H1 (cell line): ENCODE data around the gene ADAM23. TPM values are rescaled to one million over a fixed set of nuclear protein-coding genes. Genes with fewer than 3 reads are reported as not detected.

Experiments
- CTCF ChIA-PET: fragments of 300-600 bp; sonication (Branson Sonifier 250); formaldehyde crosslinking; loops from one replicate; lab custom pipeline; 2021; ENCODE audit not compliant: partially characterized antibody; lab: Charles Lee
- POLR2A ChIA-PET: fragments of 300-600 bp; sonication (Branson Sonifier 250); formaldehyde crosslinking; loops from one replicate; lab custom pipeline; 2021; ENCODE audit warnings: inconsistent platforms; ENCODE audit not compliant: partially characterized antibody; lab: Charles Lee
- DNase-seq, 2 experiments: peaks; one replicate each; pipeline versions ENCODE4 v3.0.0 to v3.0.0-alpha.2; 2010 to 2022; ENCODE audit warnings: low spot score in 2 of 2, low read depth in 1 of 2, mixed read lengths in 1 of 2
- FAIRE-seq: peaks from 2 replicates; lab custom pipeline; 2011; peaks lifted over from hg19 to GRCh38; lab: Jason Lieb, UNC
- H2AFZ ChIP-seq: 2 replicates; pipeline ENCODE4 v1.8.1; 2012; ENCODE audit warnings: low read length, inconsistent platforms
- H2AK5ac ChIP-seq: 2 replicates; pipeline ENCODE4 v1.6.1; 2013; ENCODE audit warnings: low read depth, low read length
- H2BK120ac ChIP-seq: replicated peaks from 2 replicates; pipeline ENCODE3; 2013; ENCODE audit warnings: low read depth, low read length, inconsistent platforms
- H2BK12ac ChIP-seq: 2 replicates; pipeline ENCODE4 v1.6.1; 2013; ENCODE audit warnings: low read depth, low read length
- H2BK15ac ChIP-seq: 2 replicates; pipeline ENCODE4 v1.6.1; 2013; ENCODE audit warnings: low read length
- H2BK20ac ChIP-seq: 2 replicates; pipeline ENCODE4 v1.6.1; 2013; ENCODE audit warnings: low read length
- H2BK5ac ChIP-seq: 2 replicates; pipeline ENCODE4 v1.6.1; 2013; ENCODE audit warnings: low read depth, low read length
- H3K14ac ChIP-seq: 2 replicates; pipeline ENCODE4 v1.6.1; 2013; ENCODE audit warnings: inconsistent platforms; ENCODE audit not compliant: insufficient read length
- H3K18ac ChIP-seq: 2 replicates; pipeline ENCODE4 v1.6.1; 2013; ENCODE audit warnings: low read length; ENCODE audit errors: extremely low read depth
- H3K23ac ChIP-seq: 2 replicates; pipeline ENCODE4 v1.6.1; 2013; ENCODE audit warnings: inconsistent platforms; ENCODE audit not compliant: insufficient read length
- H3K23me2 ChIP-seq: 2 replicates; pipeline ENCODE4 v1.6.1; 2013; ENCODE audit warnings: low read depth, low read length
- H3K27ac ChIP-seq: 2 replicates; pipeline ENCODE4 v1.6.1; 2011; ENCODE audit warnings: low read depth, low read length, inconsistent platforms
- H3K27me3 ChIP-seq, 4 experiments: replicated peaks in 1 of 4; 1 replicate in 1 of 4; 2 replicates in 3 of 4; pipeline versions ENCODE4 v1.6.1 to v1.8.1; 2011 to 2013; ENCODE audit warnings: low read length in 3 of 4, mild to moderate bottlenecking in 3 of 4, inconsistent platforms in 2 of 4, mixed read lengths in 2 of 4, moderate library complexity in 1 of 4; ENCODE audit not compliant: control insufficient read depth in 3 of 4, insufficient read depth in 3 of 4; ENCODE audit errors: extremely low read depth in 1 of 4
- H3K36me3 ChIP-seq, 4 experiments: 2 replicates each; pipeline versions ENCODE4 v1.6.1 to v1.8.1; 2011 to 2013; ENCODE audit warnings: mild to moderate bottlenecking in 4 of 4, low read length in 3 of 4, moderate library complexity in 2 of 4, control low read depth in 1 of 4, inconsistent platforms in 1 of 4; ENCODE audit not compliant: insufficient read depth in 4 of 4, control insufficient read depth in 2 of 4
- H3K4ac ChIP-seq: replicated peaks from 2 replicates; pipeline ENCODE3; 2013; ENCODE audit warnings: low read length, low read depth, mixed read lengths, inconsistent platforms; ENCODE audit not compliant: insufficient read length
- H3K4me1 ChIP-seq, 4 experiments: replicated peaks in 1 of 4; 1 replicate in 1 of 4; 2 replicates in 3 of 4; pipeline versions ENCODE4 v1.6.1 to v1.8.1; 2011 to 2013; ENCODE audit warnings: low read length in 3 of 4, inconsistent platforms in 2 of 4, mixed read lengths in 1 of 4; ENCODE audit not compliant: insufficient read depth in 4 of 4, control insufficient read depth in 3 of 4
- H3K4me2 ChIP-seq, 2 experiments: 2 replicates each; pipeline versions ENCODE4 v1.6.1 to v1.8.1; 2011 to 2013; ENCODE audit warnings: low read depth in 2 of 2, low read length in 2 of 2, control low read depth in 1 of 2, inconsistent platforms in 1 of 2, mild to moderate bottlenecking in 1 of 2; ENCODE audit not compliant: insufficient read depth in 1 of 2
- H3K4me3 ChIP-seq, 4 experiments: fragments of 200-600, 300-600 bp in 1 of 4; sonication (generic), shearing (Covaris generic), sonication (Bioruptor Twin) in 1 of 4; 2 replicates each; pipeline versions ENCODE4 v1.5.1 to v1.8.1; 2011 to 2016; ENCODE audit warnings: low read length in 4 of 4, low read depth in 3 of 4, control low read depth in 2 of 4, inconsistent platforms in 2 of 4, mild to moderate bottlenecking in 2 of 4, mixed read lengths in 1 of 4, moderate library complexity in 1 of 4; ENCODE audit not compliant: insufficient read depth in 2 of 4; ENCODE audit errors: extremely low read depth in 1 of 4
- H3K56ac ChIP-seq: replicated peaks from 2 replicates; pipeline ENCODE3; 2013; ENCODE audit warnings: low read depth, mild to moderate bottlenecking, mixed read lengths, low read length, inconsistent platforms; ENCODE audit not compliant: insufficient read length
- H3K79me1 ChIP-seq: 2 replicates; pipeline ENCODE4 v1.6.1; 2013; ENCODE audit warnings: low read depth, low read length, control low read depth
- H3K79me2 ChIP-seq, 2 experiments: 2 replicates each; pipeline versions ENCODE4 v1.6.1 to v1.8.1; 2012 to 2013; ENCODE audit warnings: low read length in 2 of 2, mild to moderate bottlenecking in 2 of 2, inconsistent platforms in 1 of 2; ENCODE audit not compliant: insufficient read depth in 2 of 2, control insufficient read depth in 1 of 2
- H3K9ac ChIP-seq, 4 experiments: replicated peaks in 1 of 4; 1 replicate in 1 of 4; 2 replicates in 3 of 4; pipeline versions ENCODE4 v1.6.1 to v1.8.1; 2011 to 2013; ENCODE audit warnings: low read depth in 3 of 4, low read length in 3 of 4, control low read depth in 2 of 4, mild to moderate bottlenecking in 2 of 4, moderate library complexity in 2 of 4, inconsistent platforms in 1 of 4; ENCODE audit errors: extremely low read depth in 1 of 4
- H3K9me3 ChIP-seq, 2 experiments: 2 replicates each; pipeline versions ENCODE4 v1.6.1 to v1.8.1; 2012 to 2013; ENCODE audit warnings: mild to moderate bottlenecking in 2 of 2, moderate library complexity in 2 of 2, control low read depth in 1 of 2, inconsistent platforms in 1 of 2, low read depth in 1 of 2, low read length in 1 of 2, mixed read lengths in 1 of 2; ENCODE audit not compliant: insufficient read depth in 2 of 2
- H4K20me1 ChIP-seq, 2 experiments: replicated peaks in 1 of 2; 2 replicates each; pipeline versions ENCODE3 to v1.8.1; 2011 to 2013; ENCODE audit warnings: inconsistent platforms in 2 of 2, low read length in 2 of 2, mild to moderate bottlenecking in 1 of 2; ENCODE audit not compliant: insufficient read depth in 2 of 2, control insufficient read depth in 1 of 2
- H4K5ac ChIP-seq: 2 replicates; pipeline ENCODE4 v1.6.1; 2013; ENCODE audit warnings: low read length, low read depth, mixed read lengths, inconsistent platforms; ENCODE audit not compliant: insufficient read length
- H4K8ac ChIP-seq: 2 replicates; pipeline ENCODE4 v1.8.0; 2013; ENCODE audit warnings: mild to moderate bottlenecking, moderate library complexity, low read length, inconsistent platforms; ENCODE audit not compliant: insufficient read depth; ENCODE audit errors: extremely low read depth
- H4K91ac ChIP-seq: replicated peaks from 2 replicates; pipeline ENCODE3; 2013; ENCODE audit warnings: low read length, mixed read lengths, inconsistent platforms; ENCODE audit not compliant: insufficient read length
- CREB1 ChIP-seq: IDR thresholded peaks from 2 replicates; pipeline ENCODE4 v1.6.1; 2012; ENCODE audit warnings: inconsistent platforms
- EP300 ChIP-seq, 2 experiments: IDR thresholded peaks; 1 replicate in 1 of 2; 2 replicates in 1 of 2; pipeline ENCODE4 v1.6.1; 2011 to 2012; ENCODE audit warnings: low read depth in 2 of 2, low read length in 2 of 2, mild to moderate bottlenecking in 2 of 2, borderline replicate concordance in 1 of 2, inconsistent platforms in 1 of 2, moderate library complexity in 1 of 2
- KDM4A ChIP-seq: IDR thresholded peaks from one replicate; pipeline ENCODE4 v1.7.1; 2012; ENCODE audit warnings: low read depth, mild to moderate bottlenecking, moderate library complexity, low read length, inconsistent platforms; ENCODE audit not compliant: severe bottlenecking
- POLR2A ChIP-seq, 2 experiments: IDR thresholded peaks; 1 replicate in 1 of 2; 2 replicates in 1 of 2; pipeline ENCODE4 v1.6.1; 2011; ENCODE audit warnings: low read depth in 2 of 2, low read length in 2 of 2, mild to moderate bottlenecking in 2 of 2; ENCODE audit errors: control extremely low read depth in 1 of 2
- SP2 ChIP-seq: IDR thresholded peaks from 2 replicates; pipeline ENCODE4 v1.6.1; 2012; ENCODE audit warnings: mild to moderate bottlenecking, low read length, inconsistent platforms
- WGBS, 2 experiments: shearing (Covaris generic) in 1 of 2; methylation state at CpG; one replicate each; pipeline versions ENCODE4 v1.1.6 to v1.1.7; 2013 to 2015; ENCODE audit warnings: low lambda C conversion rate in 2 of 2, mixed read lengths in 2 of 2, inconsistent platforms in 1 of 2, low coverage in 1 of 2, missing lambda C conversion rate in 1 of 2; ENCODE audit not compliant: insufficient replicate concordance in 2 of 2, insufficient coverage in 1 of 2, insufficient read length in 1 of 2; ENCODE audit errors: extremely low coverage in 1 of 2, missing lambda C conversion rate in 1 of 2; 5-methylcytosine and 5-hydroxymethylcytosine counted together
- polyA plus RNA-seq, 7 experiments: library from polyadenylated mRNA; depleted of rRNA in 3 of 7; stranded (reverse) in 5 of 7; unstranded in 2 of 7; fragments of >200 nt in 5 of 7; fragments of 200-250 nt in 2 of 7; gene quantifications; 1 replicate in 5 of 7; 2 replicates in 1 of 7; 4 replicates in 1 of 7; pipeline versions ENCODE4 v1.2.1 to v1.2.3, GENCODE V29; 2011 to 2013; ENCODE audit warnings: missing spikeins in 2 of 7, mixed read lengths in 2 of 7
- total RNA-seq: library from RNA; stranded (reverse); fragmentation: NEBNext Ultra II Directional; extraction: Animal tissue kit (Norgen Biotek cat#: 25700); gene quantifications from 2 replicates; pipeline ENCODE4 v1.2.1, GENCODE V29; 2021

ADAM23 gene
- total and polyA plus RNA-seq, 2 of the 8 experiments (the other 6 are each of a cell fraction or from before 2014, with no cell fraction given), result 9.9 to 20.8 TPM

- Histone ChIP-seq H3K27ac (no peak overlapping the region), H2AFZ (no peak overlapping the region), H3K23me2 (no peaks in the 10 kb centered on the region), H2BK120ac (no peak overlapping the region), H3K79me2 (no peaks in the 10 kb centered on the region), H4K91ac (no peak overlapping the region), H2BK5ac (no peak overlapping the region), H4K8ac (no peak overlapping the region), H2BK20ac (no peak overlapping the region), H3K4me1 (no peaks in the 10 kb centered on the region), H3K9ac (no peak overlapping the region), H3K56ac (no peak overlapping the region), H4K20me1 (no peaks in the 10 kb centered on the region), H3K14ac (no peak overlapping the region), H4K5ac (no peak overlapping the region), H2BK12ac (no peak overlapping the region), H3K79me1 (no peaks in the 10 kb centered on the region), H3K4ac (no peak overlapping the region), H3K36me3 (no peaks in the 10 kb centered on the region), H3K27me3 (no peaks in the 10 kb centered on the region), H2AK5ac (no peak overlapping the region), H3K4me2 (no peak overlapping the region), H3K23ac (no peak overlapping the region), H3K9me3 (no peaks in the 10 kb centered on the region), H3K18ac (no peak overlapping the region), H3K4me3 (no peak overlapping the region), H2BK15ac (no peak overlapping the region)
- POLR2A ChIA-PET, result no interaction called here
- TF ChIP-seq POLR2A (IDR thresholded peaks at IDR 0.05; ENCODE audit: control extremely low read depth in 1 of 2, low read depth in 2 of 2, low read length in 2 of 2) (no peak), KDM4A (no peak), SP2 (no peak), EP300 (IDR thresholded peaks at IDR 0.05; ENCODE audit: borderline replicate concordance in 1 of 2, low read depth in 2 of 2, low read length in 2 of 2) (peak in 1 of 2 experiments; percentile 51; a peak in 1 of 3 replicates), CREB1 (no peak)
- CTCF ChIA-PET, result no interaction called here
- WGBS, 2 experiments, result 91% methylated on average over 3 of the region's 3 CpGs; no CpG with 5 or more reads in 1 of the 2 experiments
- DNase-seq, result no peak
- FAIRE-seq, result no peak
Measured at GRCh38 chr2:206431439-206431838, 11.9 kb upstream of the ADAM23 start.
